ENCODE data around the gene CRB2.
"Not testable (repeated sequence)": the region's sequence is repeated elsewhere in the genome, so short reads cannot be mapped to it uniquely, and the experiment has no call there.

CRB2 gene

GRCh38 chr9:123331346-123332060 lies 24.5 kb upstream of the CRB2 start:
- Histone ChIP-seq H3K4me3 (ENCODE audit: low read depth in 1 of 2, low read length in 2 of 2) (no peak overlapping the region), H3K36me3 (ENCODE audit: insufficient read depth, low read length) (no peaks in the 10 kb centered on the region), H3K27me3 (ENCODE audit: control insufficient read depth in 1 of 2, insufficient read depth in 2 of 2, low read length in 2 of 2) (no peaks in the 10 kb centered on the region), H3K4me1 (ENCODE audit: insufficient read depth, low read length) (peaks cover 14% of the 10 kb centered on the region), H3K27ac (ENCODE audit: low read depth, low read length) (no peak overlapping the region), H3K9ac (ENCODE audit: low read length) (no peak overlapping the region), H3K9me3 (ENCODE audit: low read length) (no peaks in the 10 kb centered on the region)

DNA sequence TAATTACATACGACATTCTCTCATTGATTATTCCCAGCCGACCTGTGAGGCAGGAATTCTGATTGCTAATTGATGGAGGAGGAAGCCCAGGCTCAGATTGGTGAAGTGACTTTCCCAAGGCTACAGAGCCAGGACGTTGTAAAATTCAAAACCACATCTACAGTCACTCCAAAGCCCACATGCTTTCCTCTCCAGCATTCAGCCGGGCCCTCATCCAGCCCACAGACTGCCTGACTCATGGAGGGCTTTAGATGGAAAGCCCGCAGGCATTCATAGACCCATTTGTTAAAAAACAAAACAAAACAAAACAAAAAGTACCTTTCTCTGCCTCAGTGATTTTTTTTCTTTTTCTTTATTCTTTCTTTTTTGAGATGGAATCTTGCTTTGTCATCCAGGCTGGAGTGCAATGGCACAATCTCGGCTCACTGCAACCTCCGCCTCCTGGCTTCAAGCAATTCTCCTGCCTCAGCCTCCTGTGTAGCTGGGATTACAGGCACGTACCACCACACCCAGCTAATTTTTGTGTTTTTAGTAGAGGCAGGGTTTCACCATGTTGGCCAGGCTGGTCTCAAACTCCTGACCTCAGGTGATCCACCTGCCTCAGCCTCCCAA lies 22.8 kb upstream of the CRB2 start:
- H3K36me3 ChIP-seq (ENCODE audit: insufficient read depth, low read length); H3K27me3 ChIP-seq (ENCODE audit: control insufficient read depth in 1 of 2, insufficient read depth in 2 of 2, low read length in 2 of 2); H3K9ac ChIP-seq (ENCODE audit: low read length); H3K9me3 ChIP-seq (ENCODE audit: low read length); H3K4me3 ChIP-seq (ENCODE audit: low read depth in 1 of 2, low read length in 2 of 2); H3K27ac ChIP-seq (ENCODE audit: low read depth, low read length): not testable (repeated sequence)
- H3K4me1 ChIP-seq (ENCODE audit: insufficient read depth, low read length) = peaks cover 14% of the 10 kb centered on the region

GRCh38 chr9:123334639-123335038 lies 21.4 kb upstream of the CRB2 start:
- Histone ChIP-seq H3K9ac (ENCODE audit: low read length) (no peak overlapping the region), H3K9me3 (ENCODE audit: low read length) (no peaks in the 10 kb centered on the region), H3K27me3 (ENCODE audit: control insufficient read depth in 1 of 2, insufficient read depth in 2 of 2, low read length in 2 of 2) (no peaks in the 10 kb centered on the region), H3K27ac (ENCODE audit: low read depth, low read length) (no peak overlapping the region), H3K4me1 (ENCODE audit: insufficient read depth, low read length) (peaks cover 22% of the 10 kb centered on the region), H3K36me3 (ENCODE audit: insufficient read depth, low read length) (no peaks in the 10 kb centered on the region), H3K4me3 (ENCODE audit: low read depth in 1 of 2, low read length in 2 of 2) (no peak overlapping the region)

DNA sequence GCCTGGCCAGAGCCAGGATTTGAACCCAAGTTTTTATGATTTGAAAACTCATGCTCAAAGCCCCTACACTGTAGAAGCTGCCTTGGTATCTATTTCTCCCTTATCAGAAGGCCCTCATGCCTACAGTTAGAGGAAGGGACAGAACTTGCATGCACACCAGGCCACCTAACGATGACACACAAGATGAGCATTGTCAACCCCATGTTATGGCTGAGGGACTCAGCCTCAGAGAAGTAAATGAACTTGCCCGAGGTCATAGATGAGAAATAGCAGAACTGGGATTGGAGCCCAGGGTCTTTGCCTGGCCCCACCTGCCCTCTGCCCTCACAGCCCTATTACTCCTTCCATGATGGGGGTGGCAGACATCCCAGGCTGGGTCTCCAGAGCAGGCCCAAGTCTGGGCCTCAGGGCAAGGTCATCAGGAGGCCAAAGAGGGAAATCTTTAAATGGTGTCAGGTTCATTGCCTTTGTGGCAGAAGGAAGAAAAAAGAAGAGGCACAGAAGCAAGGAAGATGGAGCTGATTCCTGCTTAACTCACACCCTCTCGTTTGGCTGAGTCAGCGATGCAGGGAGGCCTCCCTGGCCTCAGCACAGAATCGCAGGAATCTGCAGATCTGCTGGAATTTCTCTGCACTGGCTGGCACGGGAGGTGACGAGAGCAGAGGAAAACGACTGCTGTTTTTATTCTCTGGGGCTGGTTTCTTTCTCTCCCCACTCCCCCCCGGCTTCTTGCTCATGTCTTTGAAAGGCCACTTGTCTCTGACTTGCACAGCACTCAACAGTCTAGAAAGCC lies 20.6 kb upstream of the CRB2 start:
- H3K36me3 ChIP-seq (ENCODE audit: insufficient read depth, low read length) = no peaks in the 10 kb centered on the region
- H3K9me3 ChIP-seq (ENCODE audit: low read length) = no peaks in the 10 kb centered on the region
- H3K4me1 ChIP-seq (ENCODE audit: insufficient read depth, low read length) = peaks cover 29% of the 10 kb centered on the region
- no peak overlapping the region for H3K4me3 ChIP-seq (ENCODE audit: low read depth in 1 of 2, low read length in 2 of 2)
- H3K27ac ChIP-seq (ENCODE audit: low read depth, low read length) = peak overlapping the region; percentile 0
- no peaks in the 10 kb centered on the region for H3K27me3 ChIP-seq (ENCODE audit: control insufficient read depth in 1 of 2, insufficient read depth in 2 of 2, low read length in 2 of 2)
- no peak overlapping the region for H3K9ac ChIP-seq (ENCODE audit: low read length)

DNA sequence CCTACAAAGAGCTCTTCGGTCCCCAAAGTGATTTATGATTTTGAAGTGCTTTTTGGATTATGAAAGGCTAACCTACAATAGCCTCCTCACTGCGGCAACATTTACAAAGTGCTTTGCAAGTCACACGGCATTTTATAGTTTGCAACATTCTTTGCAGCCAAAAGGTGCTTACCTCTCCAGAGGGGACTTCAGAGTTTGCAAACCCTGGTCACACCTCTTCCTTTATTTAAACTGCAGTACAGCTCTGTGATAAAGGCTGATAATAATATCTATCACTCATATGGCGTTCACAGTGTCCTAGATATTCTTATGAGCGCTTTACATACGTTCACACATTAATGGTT lies 20.0 kb upstream of the CRB2 start:
- H3K9me3 ChIP-seq (ENCODE audit: low read length) = no peaks in the 10 kb centered on the region
- H3K27ac ChIP-seq (ENCODE audit: low read depth, low read length) = no peak overlapping the region
- no peaks in the 10 kb centered on the region for H3K27me3 ChIP-seq (ENCODE audit: control insufficient read depth in 1 of 2, insufficient read depth in 2 of 2, low read length in 2 of 2)
- no peak overlapping the region for H3K4me3 ChIP-seq (ENCODE audit: low read depth in 1 of 2, low read length in 2 of 2)
- peaks cover 31% of the 10 kb centered on the region for H3K4me1 ChIP-seq (ENCODE audit: insufficient read depth, low read length)
- H3K36me3 ChIP-seq (ENCODE audit: insufficient read depth, low read length) = no peaks in the 10 kb centered on the region
- H3K9ac ChIP-seq (ENCODE audit: low read length) = no peak overlapping the region

DNA sequence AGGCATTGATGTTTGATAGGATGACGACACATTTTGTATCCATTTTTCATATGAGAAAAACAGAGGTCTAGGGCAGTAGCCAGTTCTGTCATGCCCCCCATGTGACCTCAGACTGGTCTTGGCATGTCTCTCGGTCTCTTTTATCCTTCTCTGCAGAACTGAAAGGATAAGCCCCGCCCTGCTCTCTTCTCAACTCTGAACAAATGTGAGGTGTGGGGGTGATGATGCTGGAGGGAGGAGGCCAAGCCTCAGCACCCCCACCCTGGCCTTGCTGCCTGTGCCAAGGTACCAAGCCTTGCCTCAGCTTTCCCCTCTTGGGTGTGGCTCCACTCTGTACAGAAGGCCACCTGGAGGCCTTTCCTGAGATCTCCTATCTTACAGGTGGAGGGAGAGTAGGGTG lies 19.5 kb upstream of the CRB2 start:
- H3K4me3 ChIP-seq (ENCODE audit: low read depth in 1 of 2, low read length in 2 of 2) = no peak overlapping the region
- no peak overlapping the region for H3K27ac ChIP-seq (ENCODE audit: low read depth, low read length)
- H3K4me1 ChIP-seq (ENCODE audit: insufficient read depth, low read length) = peaks cover 31% of the 10 kb centered on the region
- no peaks in the 10 kb centered on the region for H3K27me3 ChIP-seq (ENCODE audit: control insufficient read depth in 1 of 2, insufficient read depth in 2 of 2, low read length in 2 of 2)
- no peaks in the 10 kb centered on the region for H3K9me3 ChIP-seq (ENCODE audit: low read length)
- H3K9ac ChIP-seq (ENCODE audit: low read length) = no peak overlapping the region
- H3K36me3 ChIP-seq (ENCODE audit: insufficient read depth, low read length) = no peaks in the 10 kb centered on the region

DNA sequence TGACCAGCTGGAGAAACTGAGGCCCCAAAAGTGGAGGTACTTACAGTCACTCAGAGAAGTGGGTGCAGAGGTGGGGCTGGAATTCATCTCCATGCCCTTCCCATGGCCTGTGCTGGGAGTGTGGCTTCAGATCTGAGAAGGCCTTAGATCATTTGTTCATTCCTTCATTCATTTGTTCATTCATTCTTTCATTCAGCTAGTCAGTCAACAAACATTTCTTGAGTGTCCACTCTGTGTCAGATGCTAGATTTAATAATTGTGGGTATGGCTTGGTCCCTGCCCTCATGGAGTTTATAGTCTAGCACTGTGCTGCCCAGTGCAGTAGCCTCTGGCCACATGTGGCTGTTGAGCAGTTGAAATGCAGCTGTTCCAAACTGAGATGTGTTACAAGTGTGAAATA lies 19.0 kb upstream of the CRB2 start:
- H3K36me3 ChIP-seq (ENCODE audit: insufficient read depth, low read length) = no peaks in the 10 kb centered on the region
- H3K4me3 ChIP-seq (ENCODE audit: low read depth in 1 of 2, low read length in 2 of 2) = no peak overlapping the region
- no peaks in the 10 kb centered on the region for H3K27me3 ChIP-seq (ENCODE audit: control insufficient read depth in 1 of 2, insufficient read depth in 2 of 2, low read length in 2 of 2)
- H3K4me1 ChIP-seq (ENCODE audit: insufficient read depth, low read length) = peaks cover 31% of the 10 kb centered on the region
- H3K9me3 ChIP-seq (ENCODE audit: low read length) = no peaks in the 10 kb centered on the region
- H3K9ac ChIP-seq (ENCODE audit: low read length) = no peak overlapping the region
- H3K27ac ChIP-seq (ENCODE audit: low read depth, low read length) = no peak overlapping the region

DNA sequence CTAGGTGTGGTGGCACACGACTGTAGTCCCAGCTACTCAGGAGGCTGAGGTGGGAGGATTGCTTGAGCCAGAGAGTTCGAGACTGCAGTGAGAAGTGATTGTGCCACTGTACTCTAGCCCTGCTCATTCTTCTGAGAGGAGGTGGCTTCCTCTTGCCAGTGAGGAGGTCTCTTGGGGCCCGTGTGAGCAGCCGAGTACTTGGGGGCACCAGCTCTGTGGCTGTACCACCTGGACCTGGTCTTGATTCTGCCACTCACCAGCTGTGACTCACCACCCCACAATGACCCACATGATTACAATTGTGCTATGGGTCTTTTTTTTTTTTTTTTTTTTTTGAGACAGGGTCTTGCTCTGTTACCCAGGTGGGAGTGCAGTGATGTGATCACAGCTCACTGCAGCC lies 18.0 kb upstream of the CRB2 start:
- H3K9me3 ChIP-seq (ENCODE audit: low read length) = no peaks in the 10 kb centered on the region
- no peaks in the 10 kb centered on the region for H3K27me3 ChIP-seq (ENCODE audit: control insufficient read depth in 1 of 2, insufficient read depth in 2 of 2, low read length in 2 of 2)
- H3K36me3 ChIP-seq (ENCODE audit: insufficient read depth, low read length) = no peaks in the 10 kb centered on the region
- H3K27ac ChIP-seq (ENCODE audit: low read depth, low read length) = no peak overlapping the region
- H3K9ac ChIP-seq (ENCODE audit: low read length) = no peak overlapping the region
- H3K4me3 ChIP-seq (ENCODE audit: low read depth in 1 of 2, low read length in 2 of 2) = no peak overlapping the region
- peaks cover 31% of the 10 kb centered on the region for H3K4me1 ChIP-seq (ENCODE audit: insufficient read depth, low read length)

DNA sequence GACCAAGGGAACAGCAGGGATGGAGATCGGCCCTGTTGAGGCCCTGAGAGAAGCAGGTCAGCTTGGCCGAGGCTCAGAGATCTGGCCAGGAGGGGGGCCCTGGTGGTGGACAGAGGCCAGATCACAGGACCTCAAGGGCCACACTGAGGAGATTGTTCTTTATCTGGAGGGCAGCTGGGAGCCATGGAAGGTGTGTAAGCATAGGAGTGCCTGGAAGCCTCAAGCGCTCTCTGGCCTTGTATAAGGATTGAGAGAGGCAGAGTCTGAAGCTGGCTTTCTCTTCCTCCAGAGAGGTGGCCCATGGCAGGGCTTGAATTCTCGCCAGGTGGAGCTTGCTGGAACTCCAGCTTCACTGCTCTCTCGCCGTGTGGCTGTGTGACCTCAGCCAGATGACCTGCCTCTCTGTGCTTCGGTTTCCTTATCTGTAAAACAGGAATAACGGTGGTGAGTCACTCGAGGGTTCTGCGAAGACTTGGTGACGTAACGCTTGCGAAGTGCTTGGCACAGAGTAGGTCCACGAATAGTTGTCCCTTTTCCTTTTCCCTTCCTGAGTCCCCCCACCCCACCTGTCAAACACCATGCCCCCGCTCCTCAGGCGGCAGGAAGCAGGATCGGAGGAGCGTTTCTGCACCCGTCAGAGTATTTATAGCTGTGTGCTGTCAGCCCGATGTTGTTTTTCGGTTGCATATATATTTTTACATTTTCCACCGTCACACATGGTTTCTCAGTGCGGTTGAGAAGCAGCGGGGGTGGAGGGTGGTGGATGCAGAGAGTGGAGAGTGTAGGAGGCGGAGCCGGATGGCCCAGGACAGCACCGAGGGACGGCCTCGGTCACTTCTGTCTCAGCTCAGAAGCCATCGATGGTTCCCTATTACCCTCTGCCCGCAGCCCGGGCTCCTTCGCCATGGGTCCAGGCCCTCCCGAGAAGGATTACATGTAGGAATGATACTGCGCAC lies 17.0 kb upstream of the CRB2 start:
- no peaks in the 10 kb centered on the region for H3K9me3 ChIP-seq (ENCODE audit: low read length)
- H3K4me1 ChIP-seq (ENCODE audit: insufficient read depth, low read length) = peaks cover 36% of the 10 kb centered on the region
- no peaks in the 10 kb centered on the region for H3K27me3 ChIP-seq (ENCODE audit: control insufficient read depth in 1 of 2, insufficient read depth in 2 of 2, low read length in 2 of 2)
- H3K4me3 ChIP-seq (ENCODE audit: low read depth in 1 of 2, low read length in 2 of 2) = peak overlapping the region in 1 of 2 donors; percentile 41
- no peak overlapping the region for H3K27ac ChIP-seq (ENCODE audit: low read depth, low read length)
- H3K9ac ChIP-seq (ENCODE audit: low read length) = peak overlapping the region; percentile 13
- no peaks in the 10 kb centered on the region for H3K36me3 ChIP-seq (ENCODE audit: insufficient read depth, low read length)

- Histone ChIP-seq H3K4me1 (ENCODE audit: insufficient read depth, low read length) (peaks cover 36% of the 10 kb centered on the region), H3K27ac (ENCODE audit: low read depth, low read length) (no peak overlapping the region), H3K9ac (ENCODE audit: low read length) (peak overlapping the region; percentile 13), H3K4me3 (ENCODE audit: low read depth in 1 of 2, low read length in 2 of 2) (peak overlapping the region in 1 of 2 donors; percentile 41), H3K36me3 (ENCODE audit: insufficient read depth, low read length) (no peaks in the 10 kb centered on the region), H3K27me3 (ENCODE audit: control insufficient read depth in 1 of 2, insufficient read depth in 2 of 2, low read length in 2 of 2) (no peaks in the 10 kb centered on the region), H3K9me3 (ENCODE audit: low read length) (no peaks in the 10 kb centered on the region)
Observed at GRCh38 chr9:123339666-123340510, 16.1 kb upstream of the CRB2 start.

All from muscle layer of colon (tissue), 2 donors.